HUDEP-2 (cell line): ENCODE measurements around the gene TACR2.

Source experiments
- DNase-seq, 76 experiments: peaks; one replicate each; lab custom pipeline; 2025; ENCODE audit not compliant: unreplicated experiment in 76 of 76; lab: John Stamatoyannopoulos, UW

TACR2 gene

DNA sequence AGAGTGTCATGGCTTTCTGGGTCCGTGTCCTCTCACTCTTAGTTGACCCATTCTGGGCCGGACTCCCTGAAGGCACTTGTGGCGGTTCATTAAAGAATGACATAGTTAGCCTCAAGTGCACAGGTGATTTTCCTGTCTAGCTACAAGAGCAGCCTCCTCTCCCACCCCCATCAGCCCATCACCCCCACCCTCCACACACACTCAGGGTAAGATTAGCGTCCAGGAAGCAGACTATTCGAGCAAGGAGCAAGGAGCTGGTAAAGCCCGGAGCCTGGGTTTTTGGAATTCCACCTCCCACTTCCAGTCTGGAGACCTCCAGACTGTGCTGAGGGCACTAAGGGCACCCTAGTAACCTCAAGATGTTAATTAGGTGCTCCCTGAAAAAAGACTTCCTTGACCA, 39.5 kb downstream of the TACR2 start:
- DNase-seq = no peak

GRCh38 chr10:69376662-69377061, 40.1 kb downstream of the TACR2 start:
- DNase-seq = no peak

DNA sequence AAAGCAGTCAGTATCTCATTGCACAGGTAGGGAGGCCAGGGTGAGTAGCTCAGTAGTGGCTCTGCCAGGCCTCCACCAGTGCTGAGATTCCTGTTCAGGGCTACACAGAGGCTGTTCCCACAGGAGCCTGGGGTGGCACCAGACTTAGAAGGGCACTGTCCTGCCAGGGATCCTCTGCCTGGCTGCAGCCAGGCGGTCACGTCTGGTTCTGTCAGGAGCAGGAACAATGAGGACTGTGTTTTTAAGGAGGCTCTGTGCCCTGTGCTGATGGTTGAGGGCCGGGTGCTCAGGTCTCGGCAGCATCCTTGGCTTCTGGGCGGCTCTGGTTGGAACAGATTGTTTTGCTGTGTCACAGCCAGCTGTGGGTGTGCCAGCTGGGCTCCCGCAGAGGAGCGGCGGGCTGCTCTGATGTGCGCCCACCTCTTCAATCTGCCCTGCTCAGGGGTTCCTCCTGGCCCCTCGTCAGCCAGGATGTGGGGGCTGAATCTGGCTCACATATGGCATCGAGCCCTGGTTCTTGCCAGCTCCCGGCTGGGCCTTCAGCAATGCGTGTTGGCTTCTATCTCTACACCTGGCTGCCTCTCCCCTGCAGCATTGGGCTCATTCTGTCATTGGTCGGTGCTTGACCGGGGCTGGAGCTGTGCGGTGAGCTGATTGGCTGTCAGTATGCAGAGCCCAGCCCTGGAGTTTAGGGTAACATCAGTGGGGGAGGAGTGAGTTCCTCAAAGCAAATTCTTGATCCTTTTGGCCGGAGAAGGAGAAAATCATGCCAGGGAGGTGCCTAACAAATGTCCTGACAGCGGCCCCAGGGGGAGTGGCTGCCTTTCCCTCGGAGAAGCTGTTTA, 41.2 kb downstream of the TACR2 start:
- no peak for DNase-seq

DNA sequence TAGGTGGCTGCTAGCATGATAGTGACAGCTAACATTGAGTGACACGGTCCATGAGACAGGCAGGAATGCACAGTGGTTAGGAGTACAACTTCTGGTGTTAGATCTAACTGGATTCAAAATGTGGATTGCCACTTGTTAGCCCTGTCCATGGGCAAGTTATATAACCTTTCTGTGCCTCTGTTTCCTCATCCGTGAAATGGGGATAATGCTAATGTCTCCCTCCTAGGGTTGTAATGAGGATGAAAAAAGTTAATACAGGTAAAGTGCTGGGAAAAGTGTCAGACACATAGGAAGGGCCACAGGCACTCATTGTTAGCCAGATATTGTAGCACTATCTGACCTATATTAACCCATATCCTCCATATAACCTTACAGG, 41.8 kb downstream of the TACR2 start:
- no peak for DNase-seq

- DNase-seq = no peak
These were observed 42.5 kb downstream of the TACR2 start for GRCh38 chr10:69374242-69374641.

GRCh38 chr10:69372126-69372980, 44.4 kb downstream of the TACR2 start:
- no peak for DNase-seq

DNA sequence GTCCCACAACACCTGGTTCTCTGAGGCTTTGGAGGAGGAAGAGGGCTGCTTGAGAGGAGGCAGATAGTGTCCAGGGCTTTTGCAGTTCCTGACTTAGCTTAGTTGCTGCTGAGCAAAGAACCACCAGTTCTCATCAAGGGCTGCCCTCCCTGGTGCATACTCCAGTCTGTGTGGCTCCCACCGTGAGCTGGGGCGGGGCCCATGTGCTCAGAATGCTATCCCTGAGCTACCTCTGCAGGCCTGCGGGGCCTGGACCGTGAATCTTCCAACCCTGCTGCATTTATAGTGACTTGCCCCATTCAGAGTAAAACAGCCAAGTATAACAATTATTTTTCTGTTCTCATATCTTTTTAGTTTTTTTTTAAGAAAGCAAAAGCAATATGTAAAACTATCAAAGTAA, 49.2 kb downstream of the TACR2 start:
- DNase-seq = no peak

DNA sequence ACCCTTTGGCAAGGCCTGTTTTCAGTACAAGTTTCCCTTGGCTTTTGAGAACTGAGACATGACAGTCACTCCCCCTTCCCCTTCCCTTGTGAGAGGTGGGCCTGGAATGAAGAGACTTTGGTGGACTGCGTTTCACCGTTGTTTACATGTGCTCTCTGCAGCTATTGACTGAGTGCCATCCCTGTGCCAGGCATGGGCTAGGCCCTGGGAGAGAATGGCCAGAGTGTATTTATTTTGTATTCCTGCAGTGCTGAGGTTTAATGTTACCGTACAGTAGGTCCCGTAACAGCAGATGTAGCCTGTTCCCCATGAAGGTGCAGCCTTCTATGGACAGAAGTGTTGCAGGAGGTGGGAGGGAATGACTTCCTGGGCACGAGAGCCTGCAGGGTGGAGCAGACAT, 50.0 kb downstream of the TACR2 start:
- no peak for DNase-seq

GRCh38 chr10:69364232-69364940, 52.3 kb downstream of the TACR2 start:
- DNase-seq = no peak

DNA sequence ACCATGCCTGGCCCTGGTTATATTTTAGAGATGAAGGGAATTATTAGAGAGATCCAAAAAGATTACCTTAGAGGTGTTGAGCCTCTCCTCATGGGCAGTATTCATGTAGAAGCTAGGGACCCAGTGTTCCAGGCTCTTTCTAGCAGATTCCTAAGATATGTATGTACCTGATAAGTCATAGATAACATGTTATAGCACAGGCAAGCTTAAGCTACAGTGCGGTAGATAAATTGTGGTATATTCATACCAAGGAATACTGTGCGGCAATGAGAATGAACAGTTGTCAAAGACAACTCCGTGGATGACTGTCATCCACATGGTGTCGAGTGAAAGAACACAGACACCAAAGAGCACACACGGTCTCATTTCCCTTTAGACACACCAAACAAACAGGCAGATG, 53.1 kb downstream of the TACR2 start:
- no peak for DNase-seq

GRCh38 chr10:69362471-69362954, 54.2 kb downstream of the TACR2 start:
- no peak for DNase-seq

- DNase-seq = no peak
These were observed 55.5 kb downstream of the TACR2 start for GRCh38 chr10:69361303-69361614.

DNA sequence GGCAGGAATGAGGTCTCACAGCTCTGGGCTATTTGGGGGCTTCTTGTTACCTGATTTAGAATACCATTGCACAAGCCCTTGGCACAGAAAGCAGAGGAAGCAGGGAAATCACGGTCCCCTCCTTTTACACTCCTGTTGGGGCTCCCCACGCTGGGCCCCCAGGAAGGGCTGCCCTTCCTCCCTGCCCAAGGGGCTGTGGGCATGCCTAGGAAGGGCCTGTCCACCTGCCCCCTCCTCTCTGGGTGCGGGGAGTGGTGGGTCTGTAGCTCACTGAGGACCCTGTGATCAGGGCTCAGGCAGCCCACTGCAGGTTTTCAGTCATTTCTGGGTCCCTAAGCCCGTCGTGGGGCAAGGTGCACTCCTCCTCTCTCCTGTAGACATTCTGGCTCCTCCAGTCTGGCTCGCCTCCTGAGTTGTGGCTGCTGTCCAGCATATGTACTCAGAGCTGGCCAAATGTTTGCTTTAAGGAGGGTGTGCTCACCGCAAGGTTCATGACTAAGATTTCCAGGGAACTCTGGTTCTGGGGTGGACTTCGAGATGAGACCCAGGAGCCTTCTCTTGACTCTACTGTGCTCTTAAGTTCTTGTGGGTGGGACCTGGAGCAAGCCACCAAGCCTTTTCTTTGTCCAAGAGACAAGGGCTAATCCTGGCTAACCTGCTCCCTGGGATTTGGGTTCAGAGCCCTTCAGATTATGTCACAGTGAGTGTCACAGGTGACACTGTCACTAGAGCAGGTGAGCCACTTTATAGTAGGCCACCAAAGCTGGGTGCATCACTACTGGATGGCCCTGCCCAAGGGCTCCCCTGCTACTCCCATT, 56.0 kb downstream of the TACR2 start:
- peak in 53 of 76 experiments; percentile 3 to 64 (median 24) for DNase-seq

- peak in 60 of 76 experiments; percentile 4 to 62 (median 26) for DNase-seq
These were observed 57.1 kb downstream of the TACR2 start for GRCh38 chr10:69359594-69359993.

- DNase-seq = no peak
These were observed 57.6 kb downstream of the TACR2 start for GRCh38 chr10:69359148-69359547.

DNA sequence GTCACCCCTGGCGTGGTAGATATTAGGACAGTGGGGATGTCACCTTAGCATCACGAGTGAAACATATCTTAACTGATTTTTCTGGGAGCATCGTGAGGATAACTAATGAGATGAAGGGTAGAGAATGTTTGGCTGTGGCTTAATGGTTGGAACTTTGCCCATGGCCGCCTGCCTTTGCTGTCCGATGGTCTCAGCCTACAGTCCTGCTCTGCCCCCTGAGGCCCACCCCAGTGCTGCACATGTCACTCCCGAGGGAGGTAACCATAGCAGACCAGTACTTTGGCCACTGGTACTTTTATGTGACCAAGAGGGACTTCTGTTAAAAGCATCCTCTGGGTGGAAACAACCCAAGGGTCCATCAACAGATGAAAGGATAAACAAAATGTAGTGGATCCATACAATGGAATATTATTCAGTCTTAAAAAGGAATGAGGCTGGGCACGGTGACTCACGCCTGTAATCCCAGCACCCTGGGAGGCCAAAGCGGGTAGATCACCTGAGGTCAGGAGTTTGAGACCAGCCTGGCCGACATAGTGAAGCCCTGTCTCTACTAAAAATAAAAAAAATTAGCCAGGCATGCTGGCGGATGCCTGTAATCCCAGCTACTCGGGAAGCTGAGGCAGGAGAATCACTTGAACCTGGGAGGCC, 58.4 kb downstream of the TACR2 start:
- no peak for DNase-seq

DNA sequence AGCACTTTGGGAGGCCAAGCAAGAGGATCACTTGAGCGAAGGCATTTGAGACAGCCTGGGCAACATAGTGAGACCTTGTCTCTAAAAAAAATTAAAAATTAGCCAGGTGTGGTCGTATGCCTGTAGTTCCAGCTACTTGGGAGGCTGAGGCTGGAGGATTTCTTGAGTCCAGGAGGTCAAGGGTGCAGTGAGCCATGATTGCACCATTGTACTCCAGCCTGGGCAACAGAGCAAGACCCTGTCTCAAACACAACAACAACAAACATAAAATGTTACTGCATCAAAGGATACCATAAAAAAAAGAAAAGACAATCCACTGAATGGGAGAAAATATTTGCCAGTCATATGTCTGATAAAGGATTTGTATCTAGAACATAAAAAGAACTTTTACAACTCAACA, 60.5 kb downstream of the TACR2 start:
- no peak for DNase-seq

DNA sequence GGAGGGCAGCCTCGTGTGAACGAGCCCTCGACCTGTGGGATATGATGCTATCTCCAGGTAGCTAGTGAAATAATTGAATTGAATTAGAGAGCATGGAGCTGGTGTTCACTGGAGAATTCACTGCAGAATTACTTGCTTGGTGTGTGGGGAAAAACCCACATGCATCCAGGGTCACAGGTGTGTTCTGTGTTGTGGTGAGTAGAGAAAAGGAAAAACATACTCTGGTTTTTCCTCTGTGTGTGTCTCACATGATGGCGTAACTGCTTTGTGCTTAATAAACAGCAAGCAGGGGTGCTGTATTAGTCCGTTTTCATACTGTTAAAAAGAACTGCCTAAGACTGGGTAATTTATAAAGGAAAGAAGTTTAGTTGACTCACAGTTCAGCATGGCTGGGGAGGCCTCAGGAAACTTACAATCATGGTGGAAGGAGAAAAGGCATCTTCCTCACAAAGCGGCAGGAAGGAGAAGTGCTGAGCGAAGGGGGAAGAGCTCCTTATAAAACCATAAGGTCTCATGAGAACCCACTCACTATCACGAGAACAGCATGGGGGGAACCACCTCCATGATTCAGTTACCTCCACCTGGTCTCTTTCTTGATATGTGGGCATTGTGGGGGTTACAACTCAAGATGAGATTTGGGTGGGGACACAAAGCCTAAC, 62.6 kb downstream of the TACR2 start:
- DNase-seq = no peak
